GM23338 (cell line): ENCODE measurements around the gene WSCD2.

Experiments used
- CREB1 ChIP-seq: fragments of 250-450 bp; sonication (Bioruptor Pico); IDR thresholded peaks from 2 replicates; pipeline ENCODE4 v1.5.0; 2020; ENCODE audit warnings: low read depth, mild to moderate bottlenecking, moderate library complexity
- CTCF ChIP-seq, 2 experiments: fragments of 200-600 bp in 1 of 2; sonication (generic) in 1 of 2; conservative IDR thresholded peaks; 2 replicates each; pipeline versions ENCODE4 v1.5.1 to v1.6.1; 2016 to 2017; ENCODE audit warnings: antibody characterized with exemption in 2 of 2, low read depth in 2 of 2, mild to moderate bottlenecking in 2 of 2, moderate library complexity in 1 of 2
- ETS1 ChIP-seq: IDR thresholded peaks from 2 replicates; pipeline ENCODE4 v1.6.1; 2016; ENCODE audit warnings: antibody characterized with exemption
- EZH2 ChIP-seq: fragments of 200-600 bp; sonication (generic); IDR thresholded peaks from one replicate; pipeline ENCODE4 v1.8.0; 2017; ENCODE audit warnings: antibody characterized with exemption, mild to moderate bottlenecking, low read depth; ENCODE audit not compliant: unreplicated experiment
- EZH2phosphoT487 ChIP-seq: fragments of 200-600 bp; sonication (generic); IDR thresholded peaks from one replicate; pipeline ENCODE4 v1.8.1; 2018; ENCODE audit warnings: antibody characterized with exemption; ENCODE audit not compliant: unreplicated experiment
- NANOG ChIP-seq: IDR thresholded peaks from 2 replicates; pipeline ENCODE4 v1.6.1; 2016; ENCODE audit warnings: antibody characterized with exemption, borderline replicate concordance
- TF ChIP-seq, protein P1 (sequence below): IDR thresholded peaks from one replicate; pipeline ENCODE4 v1.6.1; 2018; ENCODE audit warnings: antibody characterized with exemption; ENCODE audit not compliant: unreplicated experiment

DNA sequence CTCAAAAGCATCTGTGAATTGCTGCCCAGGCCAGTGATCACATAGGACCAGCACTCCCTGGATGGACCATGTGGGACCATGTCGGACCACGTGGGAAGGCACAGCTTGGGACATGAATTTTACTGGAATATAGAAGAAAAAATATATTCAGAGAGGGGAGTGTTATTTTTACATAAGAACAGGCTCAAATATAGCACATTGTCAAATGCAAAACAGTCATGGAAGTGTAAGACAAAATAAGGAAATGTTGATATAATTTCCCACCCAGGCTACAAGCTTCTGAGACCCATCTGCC is 141.7 kb downstream of the WSCD2 start:
- TF ChIP-seq CREB1 (CRISPR knock-in tag) (no peak), CTCF (conservative IDR thresholded peaks at IDR 0.05; ENCODE audit: low read depth in 2 of 2) (no peak), EZH2 (no peak), NANOG (no peak), EZH2phosphoT487 (no peak), ETS1 (no peak)
- TF ChIP-seq, protein P1, sequence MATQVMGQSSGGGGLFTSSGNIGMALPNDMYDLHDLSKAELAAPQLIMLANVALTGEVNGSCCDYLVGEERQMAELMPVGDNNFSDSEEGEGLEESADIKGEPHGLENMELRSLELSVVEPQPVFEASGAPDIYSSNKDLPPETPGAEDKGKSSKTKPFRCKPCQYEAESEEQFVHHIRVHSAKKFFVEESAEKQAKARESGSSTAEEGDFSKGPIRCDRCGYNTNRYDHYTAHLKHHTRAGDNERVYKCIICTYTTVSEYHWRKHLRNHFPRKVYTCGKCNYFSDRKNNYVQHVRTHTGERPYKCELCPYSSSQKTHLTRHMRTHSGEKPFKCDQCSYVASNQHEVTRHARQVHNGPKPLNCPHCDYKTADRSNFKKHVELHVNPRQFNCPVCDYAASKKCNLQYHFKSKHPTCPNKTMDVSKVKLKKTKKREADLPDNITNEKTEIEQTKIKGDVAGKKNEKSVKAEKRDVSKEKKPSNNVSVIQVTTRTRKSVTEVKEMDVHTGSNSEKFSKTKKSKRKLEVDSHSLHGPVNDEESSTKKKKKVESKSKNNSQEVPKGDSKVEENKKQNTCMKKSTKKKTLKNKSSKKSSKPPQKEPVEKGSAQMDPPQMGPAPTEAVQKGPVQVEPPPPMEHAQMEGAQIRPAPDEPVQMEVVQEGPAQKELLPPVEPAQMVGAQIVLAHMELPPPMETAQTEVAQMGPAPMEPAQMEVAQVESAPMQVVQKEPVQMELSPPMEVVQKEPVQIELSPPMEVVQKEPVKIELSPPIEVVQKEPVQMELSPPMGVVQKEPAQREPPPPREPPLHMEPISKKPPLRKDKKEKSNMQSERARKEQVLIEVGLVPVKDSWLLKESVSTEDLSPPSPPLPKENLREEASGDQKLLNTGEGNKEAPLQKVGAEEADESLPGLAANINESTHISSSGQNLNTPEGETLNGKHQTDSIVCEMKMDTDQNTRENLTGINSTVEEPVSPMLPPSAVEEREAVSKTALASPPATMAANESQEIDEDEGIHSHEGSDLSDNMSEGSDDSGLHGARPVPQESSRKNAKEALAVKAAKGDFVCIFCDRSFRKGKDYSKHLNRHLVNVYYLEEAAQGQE: no peak
